ENCODE results near the gene TPST2. TPM values are rescaled to one million over a fixed set of nuclear protein-coding genes. Genes with fewer than 3 reads are reported as not detected.

Gene TPST2
- total RNA-seq, 1 donor from 2014 or later, result 18.5 TPM

- H3K4me3 Mint-ChIP-seq, result no peak overlapping the region
- H3K27me3 Mint-ChIP-seq (ENCODE audit: low read depth), result no peaks in the 10 kb centered on the region
- no peak overlapping the region for H3K27ac Mint-ChIP-seq
- no peaks in the 10 kb centered on the region for H3K9me3 Mint-ChIP-seq
- no peak for TF ChIP-seq CTCF (IDR thresholded peaks at IDR 0.05; ENCODE audit: unreplicated experiment)
- no peak for DNase-seq (ENCODE audit: low spot score in 2 of 2, unreplicated experiment in 2 of 2)
- peaks cover 16% of the 10 kb centered on the region for H3K36me3 Mint-ChIP-seq
- H3K4me1 Mint-ChIP-seq, result peaks cover 41% of the 10 kb centered on the region
Measured at GRCh38 chr22:26477341-26477731, 112.6 kb downstream of the TPST2 start.

GRCh38 chr22:26476705-26477340 lies 113.1 kb downstream of the TPST2 start:
- peak overlapping the region; percentile 44 for H3K27ac Mint-ChIP-seq

GRCh38 chr22:26474682-26475081 lies 115.2 kb downstream of the TPST2 start:
- TF ChIP-seq CTCF (IDR thresholded peaks at IDR 0.05; ENCODE audit: unreplicated experiment), result no peak
- Mint-ChIP-seq H3K36me3 (peaks cover 19% of the 10 kb centered on the region), H3K9me3 (no peaks in the 10 kb centered on the region), H3K27me3 (ENCODE audit: low read depth) (no peaks in the 10 kb centered on the region), H3K4me3 (no peak overlapping the region), H3K27ac (no peak overlapping the region), H3K4me1 (peaks cover 19% of the 10 kb centered on the region)
- no peak for DNase-seq (ENCODE audit: low spot score in 2 of 2, unreplicated experiment in 2 of 2)

More at GRCh38 chr22:26476705-26477340, 113.1 kb downstream of the TPST2 start:
- DNase-seq (ENCODE audit: low spot score in 2 of 2, unreplicated experiment in 2 of 2), result no peak
- no peak overlapping the region for H3K4me3 Mint-ChIP-seq
- H3K27me3 Mint-ChIP-seq (ENCODE audit: low read depth), result no peaks in the 10 kb centered on the region
- no peaks in the 10 kb centered on the region for H3K9me3 Mint-ChIP-seq
- peaks cover 36% of the 10 kb centered on the region for H3K4me1 Mint-ChIP-seq
- TF ChIP-seq CTCF (IDR thresholded peaks at IDR 0.05; ENCODE audit: unreplicated experiment), result no peak
- peaks cover 16% of the 10 kb centered on the region for H3K36me3 Mint-ChIP-seq

Small RNA genes within 50 kb of the gene (microRNA-seq; reads per million reads assigned to microRNA genes)
- gene MIR548J, result 4.7 reads per million, percentile 16 among the genes with 10 or more reads in this experiment

Other genes with a start within 250 kb of the TPST2 start
- 1.9 to 2.6 TPM (median 2.5 TPM) in 3 replicates for gene ASPHD2, start 160.9 kb downstream of the TPST2 start, total RNA-seq
- gene HPS4, start 106.3 kb downstream of the TPST2 start, total RNA-seq, result 54.1 to 55.9 TPM (median 55.6 TPM) in 3 replicates
- gene SRRD, start 106.3 kb downstream of the TPST2 start, total RNA-seq, result 23.5 to 25.2 TPM (median 24.1 TPM) in 3 replicates
- 36.4 to 39.3 TPM (median 37.9 TPM) in 3 replicates for gene TFIP11, start 77.7 kb downstream of the TPST2 start, total RNA-seq
- not detected in 3 replicates for gene CRYBB1, start 27.9 kb upstream of the TPST2 start, total RNA-seq
- not detected in 3 replicates for gene CRYBA4, start 31.8 kb upstream of the TPST2 start, total RNA-seq
- 6.6 to 7.0 TPM (median 6.7 TPM) in 3 replicates for gene MIAT, start 67.5 kb upstream of the TPST2 start, total RNA-seq

Data from mesothelial cell of epicardium (in vitro differentiated cells).